Measurements from ENCODE around the gene C2orf72. TPM values are rescaled to one million over a fixed set of nuclear protein-coding genes. Genes with fewer than 3 reads are reported as not detected.

Gene C2orf72
- total and polyA plus RNA-seq, 4 donors, result 33.2 to 141 (median 84.9) TPM

- Histone ChIP-seq H3K4me1 (ENCODE audit: control insufficient read depth in 4 of 4, insufficient read depth in 4 of 4, low read length in 3 of 4) (no peaks in the 10 kb centered on the region), H3K9me3 (ENCODE audit: control insufficient read depth in 4 of 4, low read length in 3 of 4) (no peaks in the 10 kb centered on the region), H3K9ac (ENCODE audit: low read depth in 1 of 2, low read length in 2 of 2) (no peak overlapping the region), H3K27me3 (ENCODE audit: control insufficient read depth in 4 of 4, insufficient read depth in 4 of 4, low read length in 3 of 4) (no peaks in the 10 kb centered on the region), H3K27ac (ENCODE audit: low read depth in 1 of 2, low read length in 2 of 2) (no peak overlapping the region), H3K4me3 (ENCODE audit: low read depth in 1 of 3, low read length in 3 of 3) (no peak overlapping the region), H3K36me3 (ENCODE audit: control insufficient read depth in 4 of 4, insufficient read depth in 3 of 4, low read depth in 1 of 4, low read length in 3 of 4) (peaks cover 14 to 73% (median 52%) of the 10 kb centered on the region in 4 donors)
- TF ChIP-seq EGR1 (IDR thresholded peaks at IDR 0.05; ENCODE audit: low read depth in 2 of 2) (no peak), TAF1 (conservative IDR thresholded peaks at IDR 0.05) (no peak), FOXA2 (IDR thresholded peaks at IDR 0.05) (no peak), NR2F2 (IDR thresholded peaks at IDR 0.05) (no peak), CTCF (IDR thresholded peaks at IDR 0.05; ENCODE audit: low read depth, low read length, missing input control) (no peak)
- TF ChIP-seq, protein P1, sequence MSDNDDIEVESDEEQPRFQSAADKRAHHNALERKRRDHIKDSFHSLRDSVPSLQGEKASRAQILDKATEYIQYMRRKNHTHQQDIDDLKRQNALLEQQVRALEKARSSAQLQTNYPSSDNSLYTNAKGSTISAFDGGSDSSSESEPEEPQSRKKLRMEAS (IDR thresholded peaks at IDR 0.05), result no peak
- 75% methylated on average over 4 of the region's 4 CpGs for WGBS
- DNase-seq (ENCODE audit: low spot score), result no peak
Measured at GRCh38 chr2:231088754-231089153, 51.4 kb downstream of the C2orf72 start.

DNA sequence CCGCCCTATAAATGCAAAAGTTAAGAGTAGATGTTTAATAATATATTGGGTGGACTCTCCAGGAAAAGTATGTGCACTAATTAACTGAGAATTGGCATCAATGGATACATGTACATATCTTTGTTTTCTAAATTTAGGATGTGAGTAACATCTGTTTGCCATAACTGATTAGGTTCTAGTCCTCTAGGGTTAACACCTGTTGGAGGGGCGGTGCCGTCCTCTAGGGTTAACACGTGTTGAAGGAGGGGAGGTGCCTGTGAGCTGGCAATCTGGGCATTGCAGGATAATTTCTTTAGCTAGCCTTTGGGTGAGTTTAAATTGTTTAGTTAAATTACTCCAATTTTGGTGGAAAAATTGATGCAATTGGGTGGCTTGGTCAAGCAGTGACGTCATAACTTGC, 56.6 kb downstream of the C2orf72 start:
- Histone ChIP-seq H3K27me3 (ENCODE audit: control insufficient read depth in 4 of 4, insufficient read depth in 4 of 4, low read length in 3 of 4) (no peaks in the 10 kb centered on the region), H3K9me3 (ENCODE audit: control insufficient read depth in 4 of 4, low read length in 3 of 4) (no peaks in the 10 kb centered on the region), H3K27ac (ENCODE audit: low read depth in 1 of 2, low read length in 2 of 2) (no peak overlapping the region), H3K36me3 (ENCODE audit: control insufficient read depth in 4 of 4, insufficient read depth in 3 of 4, low read depth in 1 of 4, low read length in 3 of 4) (peaks cover 3 to 31% (median 22%) of the 10 kb centered on the region in 4 donors), H3K4me1 (ENCODE audit: control insufficient read depth in 4 of 4, insufficient read depth in 4 of 4, low read length in 3 of 4) (no peaks in the 10 kb centered on the region), H3K9ac (ENCODE audit: low read depth in 1 of 2, low read length in 2 of 2) (no peak overlapping the region), H3K4me3 (ENCODE audit: low read depth in 1 of 3, low read length in 3 of 3) (no peak overlapping the region)
- TF ChIP-seq CTCF (IDR thresholded peaks at IDR 0.05; ENCODE audit: low read depth, low read length, missing input control), result no peak
- no peak for TF ChIP-seq ZBTB33 (IDR thresholded peaks at IDR 0.05)
- no peak for TF ChIP-seq SP1 (IDR thresholded peaks at IDR 0.05)
- TF ChIP-seq YY1 (IDR thresholded peaks at IDR 0.05), result no peak
- TF ChIP-seq GABPA (IDR thresholded peaks at IDR 0.05 in 1 of 2, conservative IDR thresholded peaks at IDR 0.05 in 1 of 2), result no peak
- no peak for TF ChIP-seq HNF4A (conservative IDR thresholded peaks at IDR 0.05)
- no peak for TF ChIP-seq FOXA2 (IDR thresholded peaks at IDR 0.05)
- TF ChIP-seq, protein P1 (IDR thresholded peaks at IDR 0.05), result no peak
- TF ChIP-seq RXRA (IDR thresholded peaks at IDR 0.05), result no peak
- TF ChIP-seq JUND (IDR thresholded peaks at IDR 0.05), result no peak
- TF ChIP-seq, protein P2, sequence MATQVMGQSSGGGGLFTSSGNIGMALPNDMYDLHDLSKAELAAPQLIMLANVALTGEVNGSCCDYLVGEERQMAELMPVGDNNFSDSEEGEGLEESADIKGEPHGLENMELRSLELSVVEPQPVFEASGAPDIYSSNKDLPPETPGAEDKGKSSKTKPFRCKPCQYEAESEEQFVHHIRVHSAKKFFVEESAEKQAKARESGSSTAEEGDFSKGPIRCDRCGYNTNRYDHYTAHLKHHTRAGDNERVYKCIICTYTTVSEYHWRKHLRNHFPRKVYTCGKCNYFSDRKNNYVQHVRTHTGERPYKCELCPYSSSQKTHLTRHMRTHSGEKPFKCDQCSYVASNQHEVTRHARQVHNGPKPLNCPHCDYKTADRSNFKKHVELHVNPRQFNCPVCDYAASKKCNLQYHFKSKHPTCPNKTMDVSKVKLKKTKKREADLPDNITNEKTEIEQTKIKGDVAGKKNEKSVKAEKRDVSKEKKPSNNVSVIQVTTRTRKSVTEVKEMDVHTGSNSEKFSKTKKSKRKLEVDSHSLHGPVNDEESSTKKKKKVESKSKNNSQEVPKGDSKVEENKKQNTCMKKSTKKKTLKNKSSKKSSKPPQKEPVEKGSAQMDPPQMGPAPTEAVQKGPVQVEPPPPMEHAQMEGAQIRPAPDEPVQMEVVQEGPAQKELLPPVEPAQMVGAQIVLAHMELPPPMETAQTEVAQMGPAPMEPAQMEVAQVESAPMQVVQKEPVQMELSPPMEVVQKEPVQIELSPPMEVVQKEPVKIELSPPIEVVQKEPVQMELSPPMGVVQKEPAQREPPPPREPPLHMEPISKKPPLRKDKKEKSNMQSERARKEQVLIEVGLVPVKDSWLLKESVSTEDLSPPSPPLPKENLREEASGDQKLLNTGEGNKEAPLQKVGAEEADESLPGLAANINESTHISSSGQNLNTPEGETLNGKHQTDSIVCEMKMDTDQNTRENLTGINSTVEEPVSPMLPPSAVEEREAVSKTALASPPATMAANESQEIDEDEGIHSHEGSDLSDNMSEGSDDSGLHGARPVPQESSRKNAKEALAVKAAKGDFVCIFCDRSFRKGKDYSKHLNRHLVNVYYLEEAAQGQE (IDR thresholded peaks at IDR 0.05), result no peak
- no peak for TF ChIP-seq EGR1 (IDR thresholded peaks at IDR 0.05; ENCODE audit: low read depth in 2 of 2)
- no peak for TF ChIP-seq HNF4G (IDR thresholded peaks at IDR 0.05)
- TF ChIP-seq FOXA1 (IDR thresholded peaks at IDR 0.05), result no peak
- no peak for TF ChIP-seq TAF1 (conservative IDR thresholded peaks at IDR 0.05)
- TF ChIP-seq RAD21 (IDR thresholded peaks at IDR 0.05), result no peak
- TF ChIP-seq, protein P3, sequence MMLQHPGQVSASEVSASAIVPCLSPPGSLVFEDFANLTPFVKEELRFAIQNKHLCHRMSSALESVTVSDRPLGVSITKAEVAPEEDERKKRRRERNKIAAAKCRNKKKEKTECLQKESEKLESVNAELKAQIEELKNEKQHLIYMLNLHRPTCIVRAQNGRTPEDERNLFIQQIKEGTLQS (IDR thresholded peaks at IDR 0.05), result no peak
- TF ChIP-seq NR2F2 (IDR thresholded peaks at IDR 0.05), result no peak
- 90% methylated on average over 5 of the region's 5 CpGs for WGBS
- no peak for DNase-seq (ENCODE audit: low spot score)
